22Rv1 (cell line): ENCODE data around the gene TSPAN5.

Source experiments
- H3K27ac ChIP-seq: fragments of 450-650 bp; 2 replicates; pipeline ENCODE4 v1.5.1; 2017
- ZFX ChIP-seq: fragments of 450-650 bp; IDR thresholded peaks from 2 replicates; pipeline ENCODE4 v1.6.1; 2017; ENCODE audit warnings: antibody characterized with exemption, borderline replicate concordance
- TF ChIP-seq, protein P1 (sequence below): fragments of 450-650 bp; IDR thresholded peaks from 2 replicates; pipeline ENCODE4 v1.5.1; 2017; ENCODE audit warnings: mild to moderate bottlenecking

The TSPAN5 gene

DNA sequence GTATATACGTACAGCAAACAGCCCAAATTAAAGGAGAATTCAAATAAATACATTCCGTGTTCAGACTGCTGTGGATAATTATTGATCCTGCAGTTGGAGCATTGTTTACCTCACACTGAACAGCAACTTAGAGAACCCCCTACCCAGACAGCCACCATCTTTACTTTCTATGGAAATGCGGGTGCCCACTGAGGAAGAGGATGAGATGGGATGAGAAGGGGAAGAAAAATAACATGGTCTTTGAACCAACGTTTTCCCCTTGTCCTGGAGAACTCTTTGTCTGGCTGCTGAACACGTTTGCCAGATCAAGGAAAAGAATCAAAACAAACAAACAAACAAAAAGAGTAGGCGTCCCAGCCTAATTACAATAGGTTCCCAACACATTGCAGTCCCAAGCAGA is 1.5 kb downstream of the TSPAN5 start:
- TF ChIP-seq ZFX: no peak
- TF ChIP-seq, protein P1, sequence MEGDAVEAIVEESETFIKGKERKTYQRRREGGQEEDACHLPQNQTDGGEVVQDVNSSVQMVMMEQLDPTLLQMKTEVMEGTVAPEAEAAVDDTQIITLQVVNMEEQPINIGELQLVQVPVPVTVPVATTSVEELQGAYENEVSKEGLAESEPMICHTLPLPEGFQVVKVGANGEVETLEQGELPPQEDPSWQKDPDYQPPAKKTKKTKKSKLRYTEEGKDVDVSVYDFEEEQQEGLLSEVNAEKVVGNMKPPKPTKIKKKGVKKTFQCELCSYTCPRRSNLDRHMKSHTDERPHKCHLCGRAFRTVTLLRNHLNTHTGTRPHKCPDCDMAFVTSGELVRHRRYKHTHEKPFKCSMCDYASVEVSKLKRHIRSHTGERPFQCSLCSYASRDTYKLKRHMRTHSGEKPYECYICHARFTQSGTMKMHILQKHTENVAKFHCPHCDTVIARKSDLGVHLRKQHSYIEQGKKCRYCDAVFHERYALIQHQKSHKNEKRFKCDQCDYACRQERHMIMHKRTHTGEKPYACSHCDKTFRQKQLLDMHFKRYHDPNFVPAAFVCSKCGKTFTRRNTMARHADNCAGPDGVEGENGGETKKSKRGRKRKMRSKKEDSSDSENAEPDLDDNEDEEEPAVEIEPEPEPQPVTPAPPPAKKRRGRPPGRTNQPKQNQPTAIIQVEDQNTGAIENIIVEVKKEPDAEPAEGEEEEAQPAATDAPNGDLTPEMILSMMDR: no peak
- H3K27ac ChIP-seq: no peak overlapping the region

DNA sequence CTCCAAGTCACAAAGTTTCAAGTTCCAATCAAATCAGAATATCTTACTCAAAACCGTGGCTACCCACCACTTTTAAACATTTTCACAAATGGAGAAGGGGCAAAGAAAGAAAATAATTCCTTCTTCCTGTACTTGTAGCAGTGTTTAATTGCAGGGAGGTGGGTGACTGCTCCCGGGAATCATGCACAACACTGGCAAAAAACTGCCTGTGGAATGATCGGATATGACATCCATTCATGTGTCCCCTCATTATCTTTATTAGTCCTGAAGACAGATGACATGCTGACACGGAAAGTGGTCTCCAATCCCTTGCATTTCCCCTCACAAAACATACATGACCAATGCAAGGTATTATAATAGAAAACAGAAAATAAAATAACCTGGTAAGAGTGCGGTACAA is 2.0 kb downstream of the TSPAN5 start:
- no peak overlapping the region for H3K27ac ChIP-seq
- no peak for TF ChIP-seq ZFX
- TF ChIP-seq, protein P1: no peak

DNA sequence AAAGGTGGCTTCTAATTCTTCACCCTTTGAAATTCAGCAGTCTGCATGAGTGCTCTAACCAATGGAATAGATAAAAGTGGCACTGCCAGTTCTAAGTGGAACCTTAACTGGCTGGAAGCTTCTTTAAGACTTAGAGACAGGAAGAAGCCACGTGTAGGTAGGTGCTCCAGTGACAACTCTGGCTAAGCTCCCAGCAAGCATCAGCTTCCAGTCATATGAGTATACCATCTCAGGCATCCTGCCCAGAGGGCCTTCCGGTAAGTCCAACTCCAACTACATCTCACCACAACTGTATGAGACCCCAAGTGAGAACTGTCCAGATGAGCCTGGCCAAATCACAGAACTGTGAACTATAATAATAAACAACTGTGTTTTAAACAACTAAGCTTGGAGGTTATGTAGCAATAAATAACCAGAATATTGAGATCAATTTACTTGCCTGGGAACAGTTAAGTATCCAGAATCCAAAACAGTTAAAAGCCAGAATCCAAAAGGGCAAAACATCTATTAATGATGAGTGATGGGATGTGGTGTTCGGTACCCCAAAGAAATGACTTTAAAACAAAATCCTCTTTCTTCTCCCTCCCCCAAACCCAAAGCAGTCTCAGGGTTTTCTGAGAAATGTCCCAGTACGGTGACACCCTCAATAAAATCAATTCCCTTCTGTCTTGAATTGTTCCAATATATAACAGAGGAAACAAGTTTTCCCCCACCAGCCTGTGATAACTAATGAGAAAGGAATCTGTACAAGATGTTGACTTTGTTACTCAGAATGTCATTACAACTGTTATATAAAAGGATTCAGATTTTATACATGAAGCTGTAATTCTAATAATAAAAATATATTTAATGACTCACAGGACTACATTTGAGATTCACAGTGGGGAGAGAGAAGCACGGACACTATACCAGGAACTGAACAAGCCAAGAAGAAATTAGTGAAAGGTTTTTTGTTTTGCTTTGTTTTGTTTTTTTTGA is 4.2 kb downstream of the TSPAN5 start:
- no peak for TF ChIP-seq ZFX
- TF ChIP-seq, protein P1: no peak

DNA sequence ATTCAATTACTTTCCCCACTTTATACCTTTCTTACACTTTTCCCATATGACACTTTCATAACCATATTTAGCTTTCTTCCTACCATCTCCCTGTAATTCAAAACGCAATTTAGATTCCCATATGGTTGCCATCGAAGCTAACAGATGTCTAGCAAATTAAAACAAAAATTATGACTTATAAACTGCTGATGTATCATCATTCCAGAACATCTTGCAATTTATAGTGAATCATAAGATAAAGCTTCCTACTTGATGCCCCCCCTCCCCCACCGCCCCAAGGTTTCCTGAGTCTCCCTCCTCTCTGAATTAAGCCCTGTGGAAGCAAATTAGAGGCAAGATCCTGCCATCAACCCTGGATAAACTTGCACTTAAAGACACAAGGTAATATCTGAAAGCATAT is 5.4 kb downstream of the TSPAN5 start:
- no peak for TF ChIP-seq ZFX
- TF ChIP-seq, protein P1: no peak
- H3K27ac ChIP-seq: no peak overlapping the region

More for the DNA sequence above, 4.2 kb downstream of the TSPAN5 start:
- no peak overlapping the region for H3K27ac ChIP-seq

DNA sequence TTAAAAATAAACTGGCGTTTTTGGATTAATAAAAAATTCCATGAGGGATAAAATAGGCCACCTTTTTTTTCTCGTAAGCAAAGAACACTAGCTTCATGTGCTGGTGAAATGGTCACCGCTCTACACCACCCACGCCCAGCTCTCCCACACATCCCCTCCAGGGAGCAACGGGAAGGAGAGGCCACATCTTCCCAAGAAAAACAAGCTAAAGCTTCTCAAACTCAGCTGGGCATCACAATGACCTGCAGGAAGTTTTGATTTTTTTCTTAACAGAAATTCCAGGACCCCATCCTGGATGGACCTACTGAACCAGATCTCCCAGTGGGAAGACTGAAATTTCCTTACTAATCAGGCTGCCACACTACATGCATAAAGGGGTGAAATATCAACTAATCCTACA is 9.8 kb downstream of the TSPAN5 start:
- no peak for TF ChIP-seq ZFX
- TF ChIP-seq, protein P1: no peak
- no peak overlapping the region for H3K27ac ChIP-seq

DNA sequence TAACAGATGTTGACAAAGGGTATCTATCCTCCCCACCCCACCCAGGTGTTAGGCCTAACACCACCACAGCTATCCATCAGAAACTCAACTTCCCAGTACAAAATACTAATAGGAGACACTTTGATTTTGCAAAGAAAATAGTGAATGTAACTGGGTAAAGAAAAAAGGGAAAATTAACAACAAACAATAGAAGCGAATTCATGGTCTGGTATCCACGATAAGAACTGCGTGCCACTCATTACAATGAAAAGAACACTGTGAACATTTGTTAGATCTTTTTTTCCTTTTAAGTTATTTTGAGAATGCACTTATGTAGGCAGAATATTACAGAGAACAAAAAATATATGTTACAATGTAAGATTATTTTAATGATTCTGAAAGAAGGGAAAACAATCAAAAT is 12.0 kb downstream of the TSPAN5 start:
- H3K27ac ChIP-seq: no peak overlapping the region
- TF ChIP-seq ZFX: no peak
- TF ChIP-seq, protein P1: no peak

GRCh38 chr4:98645527-98645926 is 12.9 kb downstream of the TSPAN5 start:
- no peak overlapping the region for H3K27ac ChIP-seq

More at GRCh38 chr4:98645527-98645926, 12.9 kb downstream of the TSPAN5 start:
- TF ChIP-seq ZFX: no peak
- TF ChIP-seq, protein P1: no peak
